Activated CD4-positive, alpha-beta T cell treated with anti-CD3 and anti-CD28 coated beads, Interleukin-2, amount 10 ng/mL, durations not matched to agents 24 days and 14 days (primary cell): ENCODE data around the gene PIP4K2C. TPM values are rescaled to one million over a fixed set of nuclear protein-coding genes. Genes with fewer than 3 reads are reported as not detected.
"Not testable (repeated sequence)": the region's sequence is repeated elsewhere in the genome, so short reads cannot be mapped to it uniquely, and the experiment has no call there.

Source experiments
- DNase-seq: peaks from one replicate; pipeline ENCODE4 v3.0.0; 2022
- H3K27ac Mint-ChIP-seq: one replicate; pipeline ENCODE4 v1.8.0; 2022; ENCODE audit warnings: mild to moderate bottlenecking, mixed read lengths
- H3K27me3 Mint-ChIP-seq: one replicate; pipeline ENCODE4 v1.8.0; 2022; ENCODE audit warnings: mixed read lengths
- H3K36me3 Mint-ChIP-seq: one replicate; pipeline ENCODE4 v1.8.0; 2022; ENCODE audit warnings: low read depth, mild to moderate bottlenecking, mixed read lengths
- H3K4me1 Mint-ChIP-seq: one replicate; pipeline ENCODE4 v1.8.0; 2021; ENCODE audit warnings: mixed read lengths
- H3K4me3 Mint-ChIP-seq: one replicate; pipeline ENCODE4 v1.8.0; 2022; ENCODE audit warnings: mild to moderate bottlenecking, moderate library complexity, mixed read lengths
- H3K9me3 Mint-ChIP-seq: one replicate; pipeline ENCODE4 v1.8.0; 2021; ENCODE audit warnings: mixed read lengths
- intact Hi-C: fragments of 100-400 bp; cut with micrococcal nuclease; formaldehyde crosslinking; loops from one replicate; pipeline ENCODE4 v1.15.1; 2023
- total RNA-seq: library from RNA; stranded (reverse); gene quantifications from 2 replicates; pipeline ENCODE4 v1.2.3, GENCODE V29; 2022

Gene PIP4K2C
- total RNA-seq, 1 donor from 2014 or later: 21.5 TPM

GRCh38 chr12:57645990-57646658 lies 55.1 kb downstream of the PIP4K2C start:
- H3K27ac Mint-ChIP-seq, intact Hi-C loops, H3K36me3 Mint-ChIP-seq, H3K4me3 Mint-ChIP-seq, H3K27me3 Mint-ChIP-seq, H3K4me1 Mint-ChIP-seq, DNase-seq, H3K9me3 Mint-ChIP-seq: not testable (repeated sequence)

GRCh38 chr12:57646659-57647049 lies 55.7 kb downstream of the PIP4K2C start:
- intact Hi-C loops, H3K27me3 Mint-ChIP-seq, H3K27ac Mint-ChIP-seq, H3K4me3 Mint-ChIP-seq, H3K36me3 Mint-ChIP-seq, DNase-seq, H3K4me1 Mint-ChIP-seq, H3K9me3 Mint-ChIP-seq: not testable (repeated sequence)

Other genes starting within 250 kb of the PIP4K2C start
- 42.7 and 45.8 TPM in 2 replicates for gene R3HDM2, start 160.1 kb upstream of the PIP4K2C start, total RNA-seq
- gene INHBC, start 156.4 kb upstream of the PIP4K2C start, total RNA-seq: 0.12 TPM in 1 of 2 replicates, not detected in the other
- gene INHBE, start 135.9 kb upstream of the PIP4K2C start, total RNA-seq: 0.07 TPM in 1 of 2 replicates, not detected in the other
- 0.96 and 1.2 TPM in 2 replicates for gene GLI1, start 131.4 kb upstream of the PIP4K2C start, total RNA-seq
- 102 and 103 TPM in 2 replicates for gene ARHGAP9, start 111.3 kb upstream of the PIP4K2C start, total RNA-seq
- 307 and 316 TPM in 2 replicates for gene MARS1, start 103.1 kb upstream of the PIP4K2C start, total RNA-seq
- 15.3 and 16.7 TPM in 2 replicates for gene DDIT3, start 70.7 kb upstream of the PIP4K2C start, total RNA-seq
- gene MBD6, start 68.4 kb upstream of the PIP4K2C start, total RNA-seq: 67.5 and 67.8 TPM in 2 replicates
- gene DCTN2, start 44.0 kb upstream of the PIP4K2C start, total RNA-seq: 78.9 and 80.9 TPM in 2 replicates
- gene KIF5A, start 41.1 kb upstream of the PIP4K2C start, total RNA-seq: 1.8 and 2.4 TPM in 2 replicates
- 15.9 and 18.3 TPM in 2 replicates for gene DTX3, start 13.6 kb downstream of the PIP4K2C start, total RNA-seq
- gene ARHGEF25, start 20.2 kb downstream of the PIP4K2C start, total RNA-seq: 1.6 and 1.7 TPM in 2 replicates
- 4.6 and 5.7 TPM in 2 replicates for gene B4GALNT1, start 42.0 kb downstream of the PIP4K2C start, total RNA-seq
- gene OS9, start 102.9 kb downstream of the PIP4K2C start, total RNA-seq: 84.3 and 92.6 TPM in 2 replicates
- gene AGAP2, start 147.6 kb downstream of the PIP4K2C start, total RNA-seq: 27.1 and 28.2 TPM in 2 replicates
- gene TSPAN31, start 153.8 kb downstream of the PIP4K2C start, total RNA-seq: 19.2 and 19.4 TPM in 2 replicates
- gene CDK4, start 161.1 kb downstream of the PIP4K2C start, total RNA-seq: 240 and 248 TPM in 2 replicates
- gene MARCHF9, start 163.9 kb downstream of the PIP4K2C start, total RNA-seq: 21.6 and 22.7 TPM in 2 replicates
- 12.3 and 12.7 TPM in 2 replicates for gene CYP27B1, start 175.9 kb downstream of the PIP4K2C start, total RNA-seq
- 72.2 and 79.8 TPM in 2 replicates for gene METTL1, start 180.9 kb downstream of the PIP4K2C start, total RNA-seq
- gene EEF1AKMT3, start 181.4 kb downstream of the PIP4K2C start, total RNA-seq: 5.2 and 6.1 TPM in 2 replicates
- 62.5 and 64.3 TPM in 2 replicates for gene TSFM, start 191.6 kb downstream of the PIP4K2C start, total RNA-seq
- gene AVIL, start 227.5 kb downstream of the PIP4K2C start, total RNA-seq: 1.2 and 1.9 TPM in 2 replicates